GM12872 (cell line): Measurements from ENCODE around the gene THEM5.

Source experiments
- CTCF ChIP-seq: IDR thresholded peaks from 3 replicates; pipeline ENCODE4 v1.5.1; 2011; ENCODE audit warnings: low read depth, mild to moderate bottlenecking, low read length, moderate library complexity; ENCODE audit not compliant: insufficient read depth

Gene THEM5

GRCh38 chr1:151858886-151859665 is 5.6 kb upstream of the THEM5 start:
- TF ChIP-seq CTCF, result no peak

- TF ChIP-seq CTCF, result no peak
Observed at GRCh38 chr1:151858030-151858746, 4.7 kb upstream of the THEM5 start.

GRCh38 chr1:151855933-151856332 is 2.4 kb upstream of the THEM5 start:
- no peak for TF ChIP-seq CTCF

- TF ChIP-seq CTCF, result no peak
Observed at GRCh38 chr1:151854658-151855057, 1.1 kb upstream of the THEM5 start.

- TF ChIP-seq CTCF, result no peak
Observed at GRCh38 chr1:151852733-151853132, 779 bp downstream of the THEM5 start.

- no peak for TF ChIP-seq CTCF
Observed at GRCh38 chr1:151851886-151852285, 1.6 kb downstream of the THEM5 start.

- no peak for TF ChIP-seq CTCF
Observed at GRCh38 chr1:151849871-151850270, 3.6 kb downstream of the THEM5 start.
